Measurements from ENCODE around the gene ZNF766. TPM values are rescaled to one million over a fixed set of nuclear protein-coding genes. Genes with fewer than 3 reads are reported as not detected.
A peak's percentile ranks its signal among the peaks of the same experiment; 100 is the strongest.
"Not testable (repeated sequence)": the region's sequence is repeated elsewhere in the genome, so short reads cannot be mapped to it uniquely, and the experiment has no call there.

The ZNF766 gene

DNA sequence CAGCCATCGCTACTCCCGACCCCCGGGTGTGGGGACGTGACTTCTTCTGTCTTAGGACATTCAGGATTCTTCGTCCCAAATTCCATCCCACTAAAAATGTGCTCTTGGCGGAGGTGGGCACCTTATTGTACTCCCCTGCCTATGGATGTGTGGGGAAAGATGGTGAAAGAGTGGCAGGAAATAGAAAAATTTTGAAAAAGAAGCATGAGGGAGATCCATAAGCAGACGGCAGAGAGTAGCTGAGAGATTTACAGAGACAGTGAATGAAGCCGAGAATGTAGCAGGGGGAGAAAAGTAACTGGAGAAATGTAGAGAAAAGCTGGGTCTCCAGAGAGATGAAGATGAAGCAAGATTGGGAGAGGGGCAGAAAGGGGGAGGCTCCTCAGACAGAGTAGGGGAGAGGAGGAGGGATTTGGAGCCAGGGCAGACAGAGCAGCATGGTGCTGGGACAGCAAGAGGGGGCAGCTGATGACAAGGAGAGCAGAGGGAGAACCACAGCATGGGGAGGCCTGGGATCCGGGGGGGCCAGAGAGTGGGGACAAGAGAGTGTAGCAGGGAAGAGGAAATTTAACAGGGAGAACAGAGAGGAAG is 67.5 kb downstream of the ZNF766 start:
- H3K9me3 ChIP-seq (replicated peaks; ENCODE audit: low read length): peaks cover 15% of the 10 kb centered on the region
- H3K9ac ChIP-seq (ENCODE audit: low read depth, low read length): peak overlapping the region; percentile 99
- no peaks in the 10 kb centered on the region for H3K27me3 ChIP-seq (ENCODE audit: control insufficient read depth, insufficient read depth, low read length)
- peak overlapping the region; percentile 95 for H3K4me3 ChIP-seq (ENCODE audit: low read length)
- H3K36me3 ChIP-seq (ENCODE audit: insufficient read depth, low read length): no peaks in the 10 kb centered on the region
- no peaks in the 10 kb centered on the region for H3K4me1 ChIP-seq (ENCODE audit: control insufficient read depth, insufficient read depth, low read length)
- H3K4me2 ChIP-seq (ENCODE audit: low read length): peak overlapping the region; percentile 93

DNA sequence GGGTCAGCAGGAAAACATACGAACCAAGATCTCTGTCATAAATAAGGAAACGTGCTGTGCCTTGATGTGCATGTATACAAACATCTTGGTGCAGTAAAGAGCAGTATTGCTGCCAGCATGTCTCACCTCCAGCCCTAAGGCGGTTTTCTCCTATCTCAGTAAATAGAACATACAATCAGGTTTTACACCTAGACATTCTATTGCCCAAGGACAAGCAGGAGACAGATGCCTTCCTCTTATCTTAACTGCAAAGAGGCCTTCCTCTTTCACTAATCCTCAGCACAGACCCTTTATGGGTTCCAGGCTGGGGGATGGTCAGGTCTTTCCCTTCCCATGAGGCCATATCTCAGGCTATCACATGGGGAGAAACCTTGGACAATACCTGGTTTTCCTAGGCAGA is 69.6 kb downstream of the ZNF766 start:
- not testable (repeated sequence) for H3K4me3 ChIP-seq (ENCODE audit: low read length); H3K9ac ChIP-seq (ENCODE audit: low read depth, low read length); H3K9me3 ChIP-seq (replicated peaks; ENCODE audit: low read length); H3K4me2 ChIP-seq (ENCODE audit: low read length); H3K4me1 ChIP-seq (ENCODE audit: control insufficient read depth, insufficient read depth, low read length); H3K27me3 ChIP-seq (ENCODE audit: control insufficient read depth, insufficient read depth, low read length); H3K36me3 ChIP-seq (ENCODE audit: insufficient read depth, low read length)

DNA sequence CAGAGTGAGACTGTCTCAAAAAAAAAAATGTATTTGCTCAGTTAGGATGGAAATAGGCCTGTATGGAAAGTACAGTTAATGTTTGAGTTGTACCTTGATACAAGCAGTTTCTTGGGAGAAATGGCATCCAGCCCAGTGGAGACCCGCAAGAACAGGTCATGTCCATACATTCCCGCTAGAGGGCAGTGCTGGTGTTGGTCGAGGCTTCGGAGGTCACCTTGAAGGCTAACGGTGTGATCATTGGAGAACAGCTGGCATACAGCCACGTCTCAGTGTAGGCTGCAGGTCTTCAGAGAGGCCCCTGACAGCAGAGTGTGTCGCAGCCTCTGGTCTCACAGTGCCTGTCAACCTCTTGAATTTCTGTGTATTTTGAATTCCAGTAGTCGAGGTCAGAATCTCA is 74.2 kb downstream of the ZNF766 start:
- peaks cover 5% of the 10 kb centered on the region for H3K9me3 ChIP-seq (replicated peaks; ENCODE audit: low read length)
- H3K9ac ChIP-seq (ENCODE audit: low read depth, low read length): no peak overlapping the region
- H3K27me3 ChIP-seq (ENCODE audit: control insufficient read depth, insufficient read depth, low read length): no peaks in the 10 kb centered on the region
- H3K4me3 ChIP-seq (ENCODE audit: low read length): no peak overlapping the region
- H3K36me3 ChIP-seq (ENCODE audit: insufficient read depth, low read length): no peaks in the 10 kb centered on the region
- H3K4me2 ChIP-seq (ENCODE audit: low read length): no peak overlapping the region
- H3K4me1 ChIP-seq (ENCODE audit: control insufficient read depth, insufficient read depth, low read length): no peaks in the 10 kb centered on the region

DNA sequence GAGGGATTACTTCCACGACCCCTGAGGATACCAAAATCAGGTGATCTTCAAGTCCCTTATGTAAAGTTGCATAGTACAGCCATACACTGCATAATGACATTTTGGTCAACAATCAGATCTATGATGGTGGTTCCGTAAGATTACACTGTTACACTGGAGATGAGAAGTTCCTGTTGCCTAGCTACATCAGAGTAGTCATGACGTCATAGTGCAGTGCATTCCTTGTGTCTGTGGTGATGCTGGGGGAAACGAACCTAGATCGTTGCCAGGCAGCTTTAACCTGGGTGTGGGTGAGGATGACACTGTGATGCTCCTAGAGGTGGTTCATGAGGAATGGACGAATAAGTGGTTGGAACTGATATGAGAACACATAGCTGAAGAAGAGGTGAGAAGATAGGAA is 75.8 kb downstream of the ZNF766 start:
- Histone ChIP-seq H3K4me1 (ENCODE audit: control insufficient read depth, insufficient read depth, low read length) (no peaks in the 10 kb centered on the region), H3K4me3 (ENCODE audit: low read length) (no peak overlapping the region), H3K9me3 (replicated peaks; ENCODE audit: low read length) (peaks cover 5% of the 10 kb centered on the region)

More for the DNA sequence above, 75.8 kb downstream of the ZNF766 start:
- Histone ChIP-seq H3K36me3 (ENCODE audit: insufficient read depth, low read length) (no peaks in the 10 kb centered on the region), H3K4me2 (ENCODE audit: low read length) (no peak overlapping the region), H3K27me3 (ENCODE audit: control insufficient read depth, insufficient read depth, low read length) (no peaks in the 10 kb centered on the region), H3K9ac (ENCODE audit: low read depth, low read length) (no peak overlapping the region)

Small RNA genes lying within 50 kb of the gene (small RNA-seq; reads per million reads assigned to genes)
- gene MIR643 (1.6 reads per million, percentile 57 among the genes with 10 or more reads in this experiment), gene MIR6801 (not detected), gene RF00019 (not detected)

Measured in skeletal muscle satellite cell (primary cell).